ENCODE results near the gene AHR.

AHR gene

GRCh38 chr7:17304926-17305325 lies 6.5 kb downstream of the AHR start:
- TF ChIP-seq, protein P1, sequence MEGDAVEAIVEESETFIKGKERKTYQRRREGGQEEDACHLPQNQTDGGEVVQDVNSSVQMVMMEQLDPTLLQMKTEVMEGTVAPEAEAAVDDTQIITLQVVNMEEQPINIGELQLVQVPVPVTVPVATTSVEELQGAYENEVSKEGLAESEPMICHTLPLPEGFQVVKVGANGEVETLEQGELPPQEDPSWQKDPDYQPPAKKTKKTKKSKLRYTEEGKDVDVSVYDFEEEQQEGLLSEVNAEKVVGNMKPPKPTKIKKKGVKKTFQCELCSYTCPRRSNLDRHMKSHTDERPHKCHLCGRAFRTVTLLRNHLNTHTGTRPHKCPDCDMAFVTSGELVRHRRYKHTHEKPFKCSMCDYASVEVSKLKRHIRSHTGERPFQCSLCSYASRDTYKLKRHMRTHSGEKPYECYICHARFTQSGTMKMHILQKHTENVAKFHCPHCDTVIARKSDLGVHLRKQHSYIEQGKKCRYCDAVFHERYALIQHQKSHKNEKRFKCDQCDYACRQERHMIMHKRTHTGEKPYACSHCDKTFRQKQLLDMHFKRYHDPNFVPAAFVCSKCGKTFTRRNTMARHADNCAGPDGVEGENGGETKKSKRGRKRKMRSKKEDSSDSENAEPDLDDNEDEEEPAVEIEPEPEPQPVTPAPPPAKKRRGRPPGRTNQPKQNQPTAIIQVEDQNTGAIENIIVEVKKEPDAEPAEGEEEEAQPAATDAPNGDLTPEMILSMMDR (IDR thresholded peaks at IDR 0.05; ENCODE audit: low read depth, low read length), result no peak

GRCh38 chr7:17305387-17306171 lies 7.1 kb downstream of the AHR start:
- DNase-seq (ENCODE audit: extremely low read depth, low read depth), result no peak
- TF ChIP-seq, protein P1 (IDR thresholded peaks at IDR 0.05; ENCODE audit: low read depth, low read length), result no peak

More at GRCh38 chr7:17304926-17305325, 6.5 kb downstream of the AHR start:
- peak; percentile 50 for DNase-seq (ENCODE audit: extremely low read depth, low read depth)

DNA sequence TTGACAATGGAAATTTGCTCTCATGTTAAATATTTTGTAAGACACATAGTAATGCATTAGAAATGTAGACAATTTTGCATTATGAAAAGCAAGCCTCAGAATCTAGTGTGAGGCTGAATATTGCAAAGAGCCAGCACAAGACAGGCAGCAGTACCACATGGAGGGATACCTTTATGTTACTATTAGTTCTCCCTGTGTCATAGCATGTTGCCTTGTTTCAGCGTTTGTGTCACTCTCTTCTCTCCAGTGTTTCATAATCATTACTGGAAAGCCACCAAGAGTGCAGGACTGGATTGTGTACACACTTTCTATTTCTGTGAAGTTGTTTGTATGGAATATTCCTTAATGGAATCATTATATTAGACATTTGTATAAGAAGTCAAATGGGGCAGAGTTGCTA lies 8.5 kb downstream of the AHR start:
- TF ChIP-seq, protein P1 (IDR thresholded peaks at IDR 0.05; ENCODE audit: low read depth, low read length), result no peak
- DNase-seq (ENCODE audit: extremely low read depth, low read depth), result no peak

- TF ChIP-seq, protein P1 (IDR thresholded peaks at IDR 0.05; ENCODE audit: low read depth, low read length), result no peak
- DNase-seq (ENCODE audit: extremely low read depth, low read depth), result no peak
Measured at GRCh38 chr7:17307558-17307957, 9.1 kb downstream of the AHR start.

- DNase-seq (ENCODE audit: extremely low read depth, low read depth), result no peak
- TF ChIP-seq, protein P1 (IDR thresholded peaks at IDR 0.05; ENCODE audit: low read depth, low read length), result no peak
Measured at GRCh38 chr7:17307969-17308648, 9.7 kb downstream of the AHR start.

- TF ChIP-seq, protein P1 (IDR thresholded peaks at IDR 0.05; ENCODE audit: low read depth, low read length), result no peak
- no peak for DNase-seq (ENCODE audit: extremely low read depth, low read depth)
Measured at GRCh38 chr7:17311194-17311593, 12.7 kb downstream of the AHR start.

DNA sequence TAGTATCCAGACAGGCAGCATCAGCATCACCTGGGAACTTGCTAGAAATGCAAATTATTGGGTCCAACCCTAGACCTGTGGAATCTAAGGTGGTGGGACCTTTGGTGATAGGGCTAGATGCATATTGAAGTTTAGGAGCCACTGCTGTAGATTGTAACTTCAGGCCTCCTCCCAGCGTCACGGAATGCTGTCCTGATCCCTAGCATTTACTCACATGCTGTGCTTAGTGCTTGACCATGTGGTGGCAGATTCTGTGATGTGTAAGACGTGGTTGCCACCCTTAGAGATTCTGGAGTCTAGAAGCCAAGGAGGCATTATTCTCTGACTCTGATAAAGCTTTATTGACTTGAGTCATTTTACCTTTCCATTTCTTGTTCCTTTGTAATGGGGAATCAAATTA lies 13.5 kb downstream of the AHR start:
- TF ChIP-seq, protein P1 (IDR thresholded peaks at IDR 0.05; ENCODE audit: low read depth, low read length), result no peak; the same call in 1 of the 2 replicates
- no peak for DNase-seq (ENCODE audit: extremely low read depth, low read depth)

All from AG09319 (cell line).